GM18873 (cell line): Measurements from ENCODE around the gene PIN1.
"Not testable (repeated sequence)": the region's sequence is repeated elsewhere in the genome, so short reads cannot be mapped to it uniquely, and the experiment has no call there.

Experiments
- ATAC-seq: cut with Tn5 transposase; IDR thresholded peaks from one replicate; pipeline ENCODE4 v1.9.1; 2021; ENCODE audit warnings: mild to moderate bottlenecking, moderate library complexity, moderate number of reproducible peaks; ENCODE audit not compliant: unreplicated experiment, low FRiP score

PIN1 gene

GRCh38 chr19:9818175-9818733 lies 16.9 kb upstream of the PIN1 start:
- ATAC-seq, result no peak

GRCh38 chr19:9818734-9819595 lies 16.2 kb upstream of the PIN1 start, which contains the start of gene FBXL12:
FBXL12 (minus strand) TSS chr19:9819079; CDS start chr19:9818813, 266 bp downstream.
- ATAC-seq, result peak; percentile 72

GRCh38 chr19:9819596-9819909 lies 15.6 kb upstream of the PIN1 start:
- ATAC-seq, result no peak

GRCh38 chr19:9820034-9820433 lies 15.1 kb upstream of the PIN1 start:
- not testable (repeated sequence) for ATAC-seq

GRCh38 chr19:9823816-9824215 lies 11.3 kb upstream of the PIN1 start:
- ATAC-seq, result no peak

- ATAC-seq, result peak; percentile 86
Measured at GRCh38 chr19:9827289-9828238, 7.6 kb upstream of the PIN1 start, which contains the start of gene UBL5. UBL5 (plus strand) TSS chr19:9827918; CDS start chr19:9828338, 420 bp downstream.

GRCh38 chr19:9828551-9829063 lies 6.5 kb upstream of the PIN1 start:
- no peak for ATAC-seq

GRCh38 chr19:9834307-9834725 lies 802 bp upstream of the PIN1 start:
- ATAC-seq, result no peak

- ATAC-seq, result peak; percentile 10
Measured at GRCh38 chr19:9835507-9835949, 410 bp downstream of the PIN1 start.

- no peak for ATAC-seq
Measured at GRCh38 chr19:9836021-9836420, 903 bp downstream of the PIN1 start.

GRCh38 chr19:9838324-9838723 lies 3.2 kb downstream of the PIN1 start:
- ATAC-seq, result no peak

- no peak for ATAC-seq
Measured at GRCh38 chr19:9839415-9839814, 4.3 kb downstream of the PIN1 start.

GRCh38 chr19:9842834-9843625 lies 7.9 kb downstream of the PIN1 start:
- ATAC-seq, result no peak

GRCh38 chr19:9843626-9844273 lies 8.6 kb downstream of the PIN1 start:
- ATAC-seq, result not testable (repeated sequence)

- no peak for ATAC-seq
Measured at GRCh38 chr19:9847087-9847671, 12.1 kb downstream of the PIN1 start.

- ATAC-seq, result no peak
Measured at GRCh38 chr19:9848060-9848459, 12.9 kb downstream of the PIN1 start.

GRCh38 chr19:9848762-9849161 lies 13.6 kb downstream of the PIN1 start:
- no peak for ATAC-seq

GRCh38 chr19:9849791-9850190 lies 14.7 kb downstream of the PIN1 start:
- no peak for ATAC-seq
